Astrocyte of the spinal cord (primary cell): Measurements from ENCODE around the gene SLC3A2.
"Not testable (repeated sequence)": the region's sequence is repeated elsewhere in the genome, so short reads cannot be mapped to it uniquely, and the experiment has no call there.

Source experiments
- DNase-seq: peaks from one replicate; pipeline ENCODE4 v3.0.0; 2011; ENCODE audit warnings: low read depth, low spot score
- H3K4me3 ChIP-seq: 2 replicates; pipeline ENCODE4 v1.5.1; 2011; ENCODE audit warnings: low read depth, mild to moderate bottlenecking, low read length, moderate library complexity
- in situ Hi-C: cut with HindIII; loops from 2 replicates; pipeline ENCODE4 v1.10.0; 2017; ENCODE audit warnings: low sequenced_read_pairs
- TF ChIP-seq, protein P1 (sequence below): IDR thresholded peaks from 2 replicates; pipeline ENCODE4 v1.5.1; 2012; ENCODE audit warnings: low read depth, mild to moderate bottlenecking, low read length, inconsistent platforms

The SLC3A2 gene

DNA sequence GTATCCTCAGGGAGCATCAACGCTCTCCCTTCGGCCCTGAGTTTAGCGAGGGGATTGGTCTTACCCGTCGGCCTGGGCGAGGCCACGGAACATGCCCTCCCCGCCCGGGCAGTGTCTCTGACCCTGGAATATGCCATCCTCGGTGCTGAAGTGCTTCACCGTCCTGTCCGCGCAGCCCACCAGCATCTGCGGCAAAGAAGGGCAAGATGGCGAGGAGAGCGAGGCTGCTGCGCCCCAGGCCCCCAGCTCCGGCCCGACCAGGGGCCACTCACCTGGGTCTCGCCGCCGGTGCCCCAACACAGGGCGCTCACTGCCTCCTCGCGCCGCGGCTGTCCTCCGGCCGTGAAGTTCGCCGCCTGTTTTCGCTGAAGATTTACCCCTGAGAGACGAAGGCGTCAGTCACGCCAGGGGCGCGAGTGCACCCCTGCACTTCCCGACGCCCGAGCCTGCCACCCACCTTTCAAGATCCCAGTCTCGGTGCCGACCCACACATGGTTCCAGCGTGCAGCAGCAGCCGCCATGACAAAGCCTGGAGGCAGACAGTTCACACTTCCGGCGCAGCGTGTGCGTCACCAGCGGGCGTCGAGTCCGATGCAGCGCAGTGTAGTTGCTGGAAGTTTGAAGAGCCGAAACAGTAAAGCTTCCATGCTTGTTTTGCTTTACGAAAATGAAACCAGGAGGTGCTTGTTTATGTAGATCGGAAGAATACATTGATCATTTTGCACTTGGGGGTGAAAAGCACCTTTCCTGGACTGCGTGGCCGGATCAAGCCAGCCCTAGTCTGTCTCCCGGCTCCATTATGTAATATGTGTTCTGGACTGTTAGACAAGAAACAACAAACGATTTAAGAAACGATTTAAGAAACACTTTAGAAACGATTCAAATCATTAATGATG is 41.4 kb upstream of the SLC3A2 start, which contains the start of gene WDR74:
TSS of gene WDR74 (minus strand) at position 541 of the 896 bp plus-strand sequence. CDS start at position 521, 20 bp downstream.
- DNase-seq: peak; percentile 92
- peak within 1 kb of the TSS; percentile 92 for H3K4me3 ChIP-seq
- in situ Hi-C loops: no loop called here
- TF ChIP-seq, protein P1, sequence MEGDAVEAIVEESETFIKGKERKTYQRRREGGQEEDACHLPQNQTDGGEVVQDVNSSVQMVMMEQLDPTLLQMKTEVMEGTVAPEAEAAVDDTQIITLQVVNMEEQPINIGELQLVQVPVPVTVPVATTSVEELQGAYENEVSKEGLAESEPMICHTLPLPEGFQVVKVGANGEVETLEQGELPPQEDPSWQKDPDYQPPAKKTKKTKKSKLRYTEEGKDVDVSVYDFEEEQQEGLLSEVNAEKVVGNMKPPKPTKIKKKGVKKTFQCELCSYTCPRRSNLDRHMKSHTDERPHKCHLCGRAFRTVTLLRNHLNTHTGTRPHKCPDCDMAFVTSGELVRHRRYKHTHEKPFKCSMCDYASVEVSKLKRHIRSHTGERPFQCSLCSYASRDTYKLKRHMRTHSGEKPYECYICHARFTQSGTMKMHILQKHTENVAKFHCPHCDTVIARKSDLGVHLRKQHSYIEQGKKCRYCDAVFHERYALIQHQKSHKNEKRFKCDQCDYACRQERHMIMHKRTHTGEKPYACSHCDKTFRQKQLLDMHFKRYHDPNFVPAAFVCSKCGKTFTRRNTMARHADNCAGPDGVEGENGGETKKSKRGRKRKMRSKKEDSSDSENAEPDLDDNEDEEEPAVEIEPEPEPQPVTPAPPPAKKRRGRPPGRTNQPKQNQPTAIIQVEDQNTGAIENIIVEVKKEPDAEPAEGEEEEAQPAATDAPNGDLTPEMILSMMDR: no peak

DNA sequence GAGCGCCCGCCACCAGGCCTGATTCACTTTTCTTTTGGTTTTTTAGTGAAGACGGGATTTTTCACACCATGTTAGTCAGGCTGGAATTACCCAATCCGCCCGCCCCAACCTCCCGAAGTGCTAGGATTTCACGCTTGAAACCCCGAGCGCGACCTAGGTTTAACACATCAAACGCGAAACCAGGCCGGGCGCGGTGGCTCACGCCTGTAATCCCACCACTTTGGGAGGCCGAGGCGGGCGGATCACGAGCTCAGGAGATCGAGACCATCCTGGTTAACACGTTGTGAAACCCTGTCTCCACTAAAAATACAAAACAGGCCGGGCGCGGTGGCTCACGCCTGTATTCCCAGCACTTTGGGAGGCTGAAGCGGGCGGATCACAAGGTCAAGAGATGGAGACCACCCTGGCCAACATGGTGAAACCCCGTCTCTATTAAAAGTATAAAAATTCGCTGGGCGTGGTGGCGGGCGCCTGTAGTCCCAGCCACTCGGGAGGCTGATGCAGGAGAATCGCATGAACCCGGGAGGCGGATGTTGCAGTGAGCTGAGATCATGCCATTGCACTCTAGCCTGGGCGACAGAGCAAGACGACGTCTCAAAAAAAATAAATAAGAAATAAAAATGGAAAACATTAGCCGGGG is 39.9 kb upstream of the SLC3A2 start:
- in situ Hi-C loops: not testable (repeated sequence)

DNA sequence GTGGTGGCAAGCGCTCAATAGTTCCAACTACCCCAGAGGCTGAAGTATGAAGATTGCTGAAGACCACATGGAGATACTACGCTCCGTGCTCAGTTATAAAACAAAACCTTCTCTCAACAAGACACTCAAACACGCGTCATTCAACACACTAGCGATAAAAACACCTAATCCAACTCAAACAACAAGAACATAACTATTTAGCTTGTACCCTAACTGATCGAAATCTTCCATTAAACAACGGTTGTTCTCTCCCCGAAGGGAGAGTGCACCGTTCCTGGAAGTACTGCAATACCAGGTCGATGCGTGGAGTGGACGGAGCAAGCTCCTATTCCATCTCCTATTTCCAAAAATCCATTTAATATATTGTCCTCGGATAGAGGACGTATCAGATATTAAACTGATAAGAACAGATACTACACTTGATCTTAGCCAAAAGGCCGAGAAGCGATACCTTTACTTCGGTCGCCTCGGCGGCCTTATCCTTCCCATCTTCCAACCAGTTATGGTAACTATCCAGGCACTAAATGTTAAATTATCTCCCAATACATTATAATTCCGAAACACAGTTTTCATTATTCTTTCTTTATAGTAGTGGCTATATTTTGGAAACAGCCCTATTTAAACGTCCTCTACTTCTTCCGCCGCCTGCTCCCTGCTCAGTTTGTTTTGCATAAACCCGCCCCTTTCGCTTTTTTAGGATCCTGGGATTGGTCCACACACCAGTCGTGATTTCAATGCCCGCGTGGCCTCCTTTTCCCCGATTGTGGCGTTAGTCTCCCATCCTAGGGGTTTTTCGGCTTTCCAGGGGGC is 39.1 kb upstream of the SLC3A2 start:
- peak overlapping the region; percentile 26 for H3K4me3 ChIP-seq
- DNase-seq: peak; percentile 99
- in situ Hi-C loops: no loop called here
- TF ChIP-seq, protein P1: no peak

More for the DNA sequence above, 39.9 kb upstream of the SLC3A2 start:
- H3K4me3 ChIP-seq: peak overlapping the region; percentile 92
- DNase-seq: not testable (repeated sequence)

DNA sequence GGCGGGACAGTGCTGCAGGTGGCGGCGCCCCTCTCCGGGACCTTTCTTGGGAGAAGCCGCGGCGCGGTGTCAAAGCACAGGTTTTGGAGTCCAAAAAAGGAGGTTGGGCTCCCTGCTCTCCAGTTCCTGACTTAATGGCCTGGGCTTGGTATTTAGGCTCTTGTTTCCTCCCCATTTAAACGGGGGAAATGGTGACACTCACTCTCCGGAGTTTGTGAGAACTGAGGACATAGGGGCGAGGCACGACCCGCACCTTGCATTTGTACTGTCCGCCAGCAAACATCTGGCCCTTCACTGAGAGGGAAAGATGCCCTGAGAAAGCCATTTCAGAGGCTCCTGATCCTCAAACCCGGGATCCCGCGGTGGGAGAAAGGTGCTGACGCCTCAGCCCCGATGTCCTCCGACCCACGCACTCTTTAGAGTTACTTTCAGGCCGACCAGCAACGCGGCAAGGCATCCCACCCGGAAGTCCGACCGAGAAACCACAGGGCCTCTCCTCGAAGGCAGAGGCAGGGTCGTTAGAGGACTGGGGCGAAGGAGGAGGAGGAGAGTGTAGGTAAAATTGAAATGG is 38.4 kb upstream of the SLC3A2 start:
- no peak for DNase-seq
- TF ChIP-seq, protein P1: no peak
- in situ Hi-C loops: no loop called here
- peak overlapping the region; percentile 26 for H3K4me3 ChIP-seq

DNA sequence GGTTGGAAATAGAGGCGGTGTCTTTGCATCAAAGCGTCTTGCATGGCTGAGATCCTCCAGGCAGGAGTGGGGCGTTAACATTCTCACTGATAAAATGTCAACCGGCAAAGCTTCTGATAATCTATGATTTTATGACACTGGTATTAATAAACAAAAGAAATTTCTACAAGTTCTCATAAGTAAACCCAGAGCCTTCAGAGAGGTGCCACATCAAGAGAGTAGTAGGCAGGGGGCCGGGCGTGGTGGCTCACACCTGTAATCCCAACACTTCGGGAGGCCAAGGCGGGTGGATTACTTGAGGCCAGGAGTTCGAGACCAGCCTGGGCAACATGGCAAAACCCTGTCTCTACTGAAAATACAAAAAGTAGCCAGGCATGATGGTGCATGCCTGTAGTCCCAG is 37.8 kb upstream of the SLC3A2 start:
- DNase-seq, H3K4me3 ChIP-seq, in situ Hi-C loops: not testable (repeated sequence)

DNA sequence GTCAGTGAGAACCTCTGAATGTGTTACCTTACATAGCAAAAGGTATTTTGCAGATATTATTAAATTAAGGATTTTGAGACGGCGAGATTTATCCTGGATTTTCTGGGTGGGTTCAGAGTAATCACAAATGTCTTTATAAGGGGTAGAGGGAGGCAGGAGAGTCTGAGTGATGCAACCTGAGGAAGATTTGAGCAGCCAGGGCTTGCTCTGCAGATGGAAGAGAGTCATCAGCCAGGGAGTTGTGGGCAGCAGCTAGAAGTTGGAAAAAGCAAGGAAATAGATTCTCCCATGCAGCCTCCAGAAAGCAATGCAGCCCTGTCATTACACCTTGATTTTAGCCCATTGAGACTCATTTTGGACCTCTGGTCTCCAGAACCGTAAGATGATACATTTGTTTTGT is 37.2 kb upstream of the SLC3A2 start:
- TF ChIP-seq, protein P1: no peak
- DNase-seq: no peak
- no peak overlapping the region for H3K4me3 ChIP-seq
- in situ Hi-C loops: no loop called here

DNA sequence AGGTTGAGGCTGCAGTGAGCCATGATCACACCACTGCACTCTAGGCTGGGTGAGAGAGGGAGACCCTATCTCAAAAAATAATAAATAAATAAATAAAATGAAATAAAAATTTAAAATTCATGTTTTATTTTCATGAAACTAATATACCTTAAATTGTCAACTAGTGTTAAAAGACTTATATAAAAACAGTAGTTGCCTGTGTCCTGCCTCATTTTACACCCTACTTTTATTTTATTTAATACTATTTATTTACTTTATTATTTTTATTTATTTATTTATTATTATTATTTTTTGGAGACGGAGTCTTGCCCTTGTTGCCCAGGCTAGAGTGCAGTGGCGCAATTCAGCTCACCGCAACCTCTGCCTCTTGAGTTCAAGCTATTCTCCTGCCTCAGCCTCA is 36.5 kb upstream of the SLC3A2 start:
- TF ChIP-seq, protein P1: no peak
- in situ Hi-C loops: no loop called here
- H3K4me3 ChIP-seq: no peak overlapping the region
- no peak for DNase-seq
